ENCODE data around the gene PLN.

- TF ChIP-seq POLR2AphosphoS5 (IDR thresholded peaks at IDR 0.05; ENCODE audit: low read depth, low read length), result no peak
- no peak for TF ChIP-seq TAF1 (IDR thresholded peaks at IDR 0.05; ENCODE audit: low read depth, low read length)
- no peak for TF ChIP-seq POLR2A (IDR thresholded peaks at IDR 0.05; ENCODE audit: low read depth, low read length)
- no peak for TF ChIP-seq POU2F2 (IDR thresholded peaks at IDR 0.05; ENCODE audit: low read depth, low read length)
These were observed 36.8 kb downstream of the PLN start for GRCh38 chr6:118584911-118585310.
